Left ventricle myocardium inferior (tissue), 1 donor: ENCODE results near the gene HTR5A. TPM values are rescaled to one million over a fixed set of nuclear protein-coding genes. Genes with fewer than 3 reads are reported as not detected.

ENCODE experiments used
- DNase-seq: peaks from one replicate; pipeline ENCODE4 v3.0.0-alpha.2; 2020
- H3K27ac ChIP-seq: fragments of 200-600 bp; replicated peaks from 2 replicates; pipeline ENCODE4 v1.8.0; 2021
- H3K27me3 ChIP-seq: fragments of 200-600 bp; 2 replicates; pipeline ENCODE4 v1.8.0; 2021; ENCODE audit warnings: low read depth
- H3K36me3 ChIP-seq: fragments of 200-600 bp; 2 replicates; pipeline ENCODE4 v1.8.0; 2021
- H3K4me1 ChIP-seq: fragments of 200-600 bp; 2 replicates; pipeline ENCODE4 v1.8.0; 2021
- H3K4me3 ChIP-seq: fragments of 200-600 bp; 2 replicates; pipeline ENCODE4 v1.8.0; 2021; ENCODE audit warnings: mild to moderate bottlenecking, moderate library complexity
- H3K9me3 ChIP-seq: fragments of 200-600 bp; replicated peaks from 2 replicates; pipeline ENCODE4 v1.8.0; 2021
- intact Hi-C: fragments of 100-400 bp; cut with micrococcal nuclease; formaldehyde crosslinking; loops from one replicate; pipeline ENCODE4 v1.11.0; 2022
- total RNA-seq: library from RNA; stranded (reverse); fragmentation: NEBNext Ultra II Directional; extraction: Animal tissue kit (Norgen Biotek cat#: 25700); gene quantifications from one replicate; pipeline ENCODE4 v1.2.1, GENCODE V29; 2021
- TF ChIP-seq, protein P1 (sequence below): fragments of 200-600 bp; IDR thresholded peaks from 2 replicates; pipeline ENCODE4 v1.8.0; 2021; ENCODE audit warnings: antibody characterized with exemption, mild to moderate bottlenecking, borderline replicate concordance
- donor health status: DM: no; HTN: yes; CAD: no; lungs with severe emphysema.

The HTR5A gene
- total RNA-seq, 1 donor from 2014 or later, result not detected

DNA sequence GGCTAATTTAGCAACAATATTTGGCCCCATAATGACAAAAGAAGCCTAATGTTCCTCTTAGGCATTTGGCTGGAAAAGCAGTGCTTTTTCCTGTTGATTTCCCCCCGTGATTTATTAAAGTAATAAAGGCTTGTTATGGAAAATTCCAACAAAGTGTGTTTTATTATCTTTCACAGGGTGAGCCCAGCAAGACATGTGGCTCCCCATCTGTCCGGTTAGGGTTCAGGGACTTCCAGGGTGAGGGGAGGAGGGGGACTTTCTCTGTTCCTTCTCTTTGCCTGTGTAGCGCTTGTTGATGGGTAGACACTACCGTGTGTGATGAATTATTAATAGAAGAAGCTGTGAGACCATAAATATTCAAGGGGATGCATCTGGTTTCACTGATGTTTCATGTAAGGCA is 39.0 kb downstream of the HTR5A start:
- Histone ChIP-seq H3K27ac (no peak overlapping the region), H3K27me3 (peaks cover 92% of the 10 kb centered on the region), H3K4me3 (no peak overlapping the region), H3K9me3 (no peaks in the 10 kb centered on the region), H3K36me3 (no peaks in the 10 kb centered on the region), H3K4me1 (no peaks in the 10 kb centered on the region)
- intact Hi-C loops, result no loop called here
- TF ChIP-seq, protein P1, sequence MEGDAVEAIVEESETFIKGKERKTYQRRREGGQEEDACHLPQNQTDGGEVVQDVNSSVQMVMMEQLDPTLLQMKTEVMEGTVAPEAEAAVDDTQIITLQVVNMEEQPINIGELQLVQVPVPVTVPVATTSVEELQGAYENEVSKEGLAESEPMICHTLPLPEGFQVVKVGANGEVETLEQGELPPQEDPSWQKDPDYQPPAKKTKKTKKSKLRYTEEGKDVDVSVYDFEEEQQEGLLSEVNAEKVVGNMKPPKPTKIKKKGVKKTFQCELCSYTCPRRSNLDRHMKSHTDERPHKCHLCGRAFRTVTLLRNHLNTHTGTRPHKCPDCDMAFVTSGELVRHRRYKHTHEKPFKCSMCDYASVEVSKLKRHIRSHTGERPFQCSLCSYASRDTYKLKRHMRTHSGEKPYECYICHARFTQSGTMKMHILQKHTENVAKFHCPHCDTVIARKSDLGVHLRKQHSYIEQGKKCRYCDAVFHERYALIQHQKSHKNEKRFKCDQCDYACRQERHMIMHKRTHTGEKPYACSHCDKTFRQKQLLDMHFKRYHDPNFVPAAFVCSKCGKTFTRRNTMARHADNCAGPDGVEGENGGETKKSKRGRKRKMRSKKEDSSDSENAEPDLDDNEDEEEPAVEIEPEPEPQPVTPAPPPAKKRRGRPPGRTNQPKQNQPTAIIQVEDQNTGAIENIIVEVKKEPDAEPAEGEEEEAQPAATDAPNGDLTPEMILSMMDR, result no peak
- DNase-seq, result no peak

GRCh38 chr7:155115288-155115687 is 45.2 kb downstream of the HTR5A start:
- Histone ChIP-seq H3K4me1 (no peaks in the 10 kb centered on the region), H3K27ac (no peak overlapping the region), H3K27me3 (peaks cover 71% of the 10 kb centered on the region), H3K9me3 (peaks cover 13% of the 10 kb centered on the region), H3K4me3 (no peak overlapping the region), H3K36me3 (no peaks in the 10 kb centered on the region)
- intact Hi-C loops, result no loop called here
- TF ChIP-seq, protein P1, result no peak
- DNase-seq, result no peak

- peaks cover 23% of the 10 kb centered on the region for H3K9me3 ChIP-seq
- DNase-seq, result no peak
- H3K27me3 ChIP-seq, result peaks cover 51% of the 10 kb centered on the region
- H3K36me3 ChIP-seq, result no peaks in the 10 kb centered on the region
- TF ChIP-seq, protein P1, result no peak
- no peak overlapping the region for H3K27ac ChIP-seq
- intact Hi-C loops, result no loop called here
- H3K4me1 ChIP-seq, result no peaks in the 10 kb centered on the region
- no peak overlapping the region for H3K4me3 ChIP-seq
Measured at GRCh38 chr7:155119801-155120382, 49.8 kb downstream of the HTR5A start.

GRCh38 chr7:155120460-155120859 is 50.3 kb downstream of the HTR5A start:
- no peak for DNase-seq
- H3K27ac ChIP-seq, result no peak overlapping the region
- H3K4me3 ChIP-seq, result no peak overlapping the region
- peaks cover 51% of the 10 kb centered on the region for H3K27me3 ChIP-seq
- intact Hi-C loops, result no loop called here
- no peaks in the 10 kb centered on the region for H3K36me3 ChIP-seq
- TF ChIP-seq, protein P1, result no peak
- no peaks in the 10 kb centered on the region for H3K4me1 ChIP-seq
- H3K9me3 ChIP-seq, result peaks cover 23% of the 10 kb centered on the region

- no peaks in the 10 kb centered on the region for H3K36me3 ChIP-seq
- H3K9me3 ChIP-seq, result peaks cover 23% of the 10 kb centered on the region
- no peaks in the 10 kb centered on the region for H3K4me1 ChIP-seq
- H3K4me3 ChIP-seq, result no peak overlapping the region
- intact Hi-C loops, result no loop called here
- H3K27ac ChIP-seq, result no peak overlapping the region
- TF ChIP-seq, protein P1, result no peak
- DNase-seq, result no peak
- H3K27me3 ChIP-seq, result peaks cover 38% of the 10 kb centered on the region
Measured at GRCh38 chr7:155122831-155123230, 52.7 kb downstream of the HTR5A start.
